Fibroblast of mammary gland (primary cell): ENCODE measurements around the gene CILP2.

ENCODE experiments used
- DNase-seq: peaks from one replicate; pipeline ENCODE4 v3.0.0-alpha.2; 2010; ENCODE audit warnings: low read depth
- H3K4me3 ChIP-seq: 2 replicates; pipeline ENCODE4 v1.5.1; 2011; ENCODE audit warnings: low read depth, mild to moderate bottlenecking, low read length, moderate library complexity; ENCODE audit not compliant: control insufficient read depth
- CTCF ChIP-seq: conservative IDR thresholded peaks from 2 replicates; pipeline ENCODE4 v1.5.1; 2011; ENCODE audit warnings: low read depth, low read length, inconsistent platforms; ENCODE audit not compliant: control insufficient read depth, insufficient read depth

CILP2 gene

DNA sequence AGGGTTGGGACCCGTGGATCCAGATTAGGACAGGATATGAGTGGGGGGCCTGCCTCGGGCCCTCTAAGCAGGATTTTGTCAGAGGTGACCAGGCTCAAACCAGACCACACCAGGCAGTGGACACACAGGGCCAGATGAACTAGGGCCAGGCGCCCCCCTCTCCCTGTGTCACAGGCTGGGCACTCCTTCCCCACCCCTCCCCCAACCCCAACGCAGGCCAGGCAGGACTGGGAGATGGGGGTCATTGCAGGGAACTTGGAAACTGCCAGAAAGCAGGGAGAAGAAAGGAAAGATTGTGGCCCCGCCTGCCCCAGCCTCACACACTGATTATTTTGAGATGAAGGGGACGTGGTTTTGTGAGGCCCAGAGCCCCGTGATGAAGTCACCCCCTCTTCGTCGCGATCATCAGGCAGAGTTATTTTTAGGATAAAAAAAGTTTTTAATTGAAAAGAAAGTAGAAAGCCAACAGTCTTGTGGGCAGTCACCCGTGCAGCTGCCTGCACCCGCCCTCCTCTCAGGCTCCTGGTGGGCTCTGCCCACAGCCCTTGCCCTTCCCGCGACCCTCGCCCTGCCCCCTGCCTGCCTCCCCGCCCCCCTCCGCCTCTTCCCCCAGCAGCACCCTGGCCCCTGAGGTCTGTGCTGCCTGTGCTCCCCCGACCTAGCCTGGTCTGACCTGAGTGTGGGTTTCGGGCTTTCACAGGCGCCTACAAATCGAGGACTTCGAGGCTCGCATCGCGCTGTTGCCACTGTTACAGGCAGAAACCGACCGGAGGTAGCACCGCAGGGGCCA, 11.3 kb upstream of the CILP2 start:
- TF ChIP-seq CTCF: no peak
- H3K4me3 ChIP-seq: no peak overlapping the region
- no peak for DNase-seq

DNA sequence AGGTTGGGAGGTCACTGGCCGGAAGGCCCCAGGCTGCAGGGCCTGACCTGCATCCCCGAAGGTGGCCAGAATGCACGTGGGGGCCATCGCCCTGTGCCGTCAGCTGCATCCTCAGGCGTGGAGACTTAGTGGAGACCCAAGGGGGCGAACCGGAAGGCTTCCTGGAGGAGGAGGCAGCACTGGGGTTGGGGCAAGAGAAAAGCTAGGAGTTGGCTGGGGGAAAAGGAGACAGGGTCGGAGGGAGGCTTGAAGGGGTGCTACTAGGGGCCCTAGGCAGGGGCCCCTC, 10.8 kb upstream of the CILP2 start:
- no peak overlapping the region for H3K4me3 ChIP-seq
- no peak for TF ChIP-seq CTCF
- DNase-seq: no peak

DNA sequence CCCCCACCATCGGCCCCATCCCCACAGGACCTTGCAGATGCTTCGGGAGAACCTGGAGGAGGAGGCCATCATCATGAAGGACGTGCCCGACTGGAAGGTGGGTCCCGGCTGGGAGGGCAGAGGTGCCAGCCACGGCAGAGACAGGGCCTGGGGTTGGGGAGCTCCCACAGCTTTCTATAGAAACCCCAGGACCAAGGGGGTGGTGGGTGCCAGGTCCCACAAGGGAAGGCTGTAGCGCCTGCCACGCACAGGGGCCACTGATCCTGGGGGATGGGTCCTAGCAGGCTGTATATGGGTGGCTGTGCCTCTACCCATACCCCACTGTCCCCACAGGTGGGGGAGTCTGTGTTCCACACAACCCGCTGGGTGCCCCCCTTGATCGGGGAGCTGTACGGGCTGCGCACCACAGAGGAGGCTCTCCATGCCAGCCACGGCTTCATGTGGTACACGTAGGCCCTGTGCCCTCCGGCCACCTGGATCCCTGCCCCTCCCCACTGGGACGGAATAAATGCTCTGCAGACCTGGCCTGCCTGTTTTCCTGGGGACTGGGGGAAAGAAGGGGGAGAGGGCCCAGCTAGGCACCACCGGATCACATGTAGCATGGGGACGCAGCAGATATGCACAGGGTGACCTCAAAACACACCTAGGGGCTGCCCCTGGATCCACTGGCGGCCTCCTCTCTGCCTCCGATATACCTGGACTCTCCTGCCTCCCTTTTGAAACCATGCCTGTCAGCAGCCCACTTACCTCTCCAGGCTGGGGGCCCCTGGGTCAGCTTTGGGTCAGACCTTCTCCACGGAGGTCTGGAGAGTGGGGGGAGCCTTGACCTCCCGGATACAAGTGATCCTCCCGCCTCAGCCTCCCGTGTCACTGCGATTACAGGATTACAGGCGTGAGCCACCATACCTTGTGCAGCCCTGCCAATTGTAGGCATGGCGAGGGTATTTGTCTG, 10.1 kb upstream of the CILP2 start:
- DNase-seq: no peak
- TF ChIP-seq CTCF: no peak

GRCh38 chr19:19528721-19529490, 9.2 kb upstream of the CILP2 start, which contains the start of gene YJEFN3:
TSS of gene YJEFN3 (plus strand) at chr19:19528911. CDS start at chr19:19528933, 22 bp downstream.
- no peak for TF ChIP-seq CTCF
- no peak for DNase-seq
- H3K4me3 ChIP-seq: no peak within 1 kb of the TSS

More for the DNA sequence above, 10.1 kb upstream of the CILP2 start:
- H3K4me3 ChIP-seq: no peak overlapping the region

DNA sequence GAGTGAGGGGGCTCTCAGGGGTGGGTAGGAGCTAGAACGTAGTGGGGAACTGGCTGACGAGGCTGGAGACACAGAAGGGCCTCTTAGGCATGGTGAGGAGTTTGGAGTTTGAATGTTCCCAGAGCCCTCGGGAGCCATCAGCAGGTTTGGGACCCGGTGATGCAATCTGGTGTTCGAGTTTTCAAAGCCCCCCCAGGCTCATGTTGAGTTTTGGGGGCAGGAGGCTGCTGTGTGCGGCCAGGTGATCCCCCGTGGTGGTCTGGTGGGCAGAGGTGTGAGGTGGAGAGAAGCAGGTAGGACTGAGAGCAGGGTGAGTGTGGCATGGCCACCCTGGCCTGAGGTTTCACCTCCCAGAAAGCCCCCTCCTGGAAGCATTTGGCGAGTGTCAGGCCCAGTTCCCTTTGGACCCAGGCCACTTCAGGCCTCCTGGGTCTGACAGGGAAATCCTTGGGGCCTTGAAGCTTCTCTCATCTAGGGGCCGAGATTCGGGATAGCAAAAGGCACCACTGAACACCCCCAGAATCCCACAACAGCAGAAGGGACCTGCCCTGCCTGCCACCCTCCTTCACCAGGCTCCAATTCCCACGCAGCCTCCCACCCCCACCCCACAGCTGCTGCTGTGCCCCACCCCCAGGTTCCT, 8.2 kb upstream of the CILP2 start:
- TF ChIP-seq CTCF: no peak
- DNase-seq: no peak
- H3K4me3 ChIP-seq: no peak overlapping the region

DNA sequence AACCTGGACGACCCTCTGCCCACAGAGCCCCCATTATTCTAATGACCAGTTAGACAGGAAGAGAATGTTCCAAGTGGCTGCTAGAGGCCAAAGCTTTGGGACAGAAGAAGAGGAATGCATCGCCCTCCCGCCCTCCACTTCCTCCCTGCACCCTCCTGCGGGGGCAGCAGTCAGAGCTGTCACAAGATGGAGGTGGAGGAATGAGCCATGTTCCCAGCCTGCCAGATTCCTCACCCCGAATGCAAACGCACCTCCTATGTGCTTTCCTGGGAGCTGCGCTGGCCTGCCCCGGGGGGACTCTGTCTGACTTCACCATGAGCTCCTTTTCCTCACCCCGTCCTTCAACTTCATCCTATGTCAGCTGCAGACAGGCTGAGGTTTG, 7.7 kb upstream of the CILP2 start:
- TF ChIP-seq CTCF: no peak
- peak; percentile 34 for DNase-seq
- no peak overlapping the region for H3K4me3 ChIP-seq
